Dermis blood vessel endothelial cell (primary cell): ENCODE results near the gene CHMP5. TPM values are rescaled to one million over a fixed set of nuclear protein-coding genes. Genes with fewer than 3 reads are reported as not detected.

Experiments used
- DNase-seq: peaks from one replicate; pipeline ENCODE4 v3.0.0; 2010
- total RNA-seq: library from RNA; depleted of rRNA; stranded (reverse); fragments of >200 nt; gene quantifications from 2 replicates; pipeline ENCODE4 v1.2.3, GENCODE V29; 2014

The CHMP5 gene
- total RNA-seq, 1 donor from 2014 or later: 116 TPM

DNA sequence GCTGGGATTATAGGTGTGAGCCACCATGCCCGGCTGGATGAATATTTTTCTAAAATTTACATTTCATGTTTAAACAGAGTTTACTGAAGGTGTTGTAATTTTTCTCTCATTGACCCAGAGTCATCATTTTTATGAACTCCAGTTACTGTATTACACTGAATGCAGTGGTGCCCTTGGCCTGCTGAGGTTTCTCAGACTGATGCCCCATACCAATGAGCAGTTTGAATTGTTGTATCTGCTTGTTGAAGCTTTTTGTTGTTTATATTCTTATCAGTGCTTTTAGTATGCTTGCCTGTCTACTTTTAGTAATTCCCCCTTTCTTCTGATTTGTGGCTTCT lies 55.4 kb downstream of the CHMP5 start:
- DNase-seq: no peak

DNA sequence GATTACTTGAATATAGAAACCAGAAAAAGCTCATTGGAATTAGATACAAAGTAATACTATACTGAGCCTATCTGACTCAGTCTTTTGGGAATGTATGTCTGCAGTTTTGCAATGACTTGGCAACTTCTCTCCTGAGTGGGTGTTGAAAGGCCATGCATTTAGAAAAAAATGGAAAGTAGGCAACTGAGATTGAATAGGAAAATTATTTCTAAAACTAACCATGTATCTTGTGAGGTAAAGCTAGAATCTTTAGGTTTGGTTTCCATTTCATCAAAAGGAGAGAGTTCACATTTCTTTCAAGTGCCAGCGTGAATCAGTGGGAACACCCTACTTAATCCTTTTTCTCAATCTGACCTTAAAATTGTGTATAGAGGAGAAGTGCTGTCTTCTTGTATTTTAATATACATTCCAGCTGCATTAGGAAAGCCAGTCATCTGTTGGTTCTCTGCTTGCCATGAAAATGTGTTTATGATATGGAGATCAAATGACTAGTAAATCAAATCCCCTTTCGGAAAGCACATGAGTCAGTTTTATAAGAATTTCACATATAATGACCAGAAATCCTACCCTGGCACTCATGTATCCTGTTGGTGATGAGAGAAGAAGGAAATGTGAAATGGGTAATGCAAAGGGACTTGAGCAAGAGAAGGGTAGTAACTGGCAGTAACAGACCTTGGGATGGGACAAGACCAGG lies 55.9 kb downstream of the CHMP5 start:
- DNase-seq: peak; percentile 76

DNA sequence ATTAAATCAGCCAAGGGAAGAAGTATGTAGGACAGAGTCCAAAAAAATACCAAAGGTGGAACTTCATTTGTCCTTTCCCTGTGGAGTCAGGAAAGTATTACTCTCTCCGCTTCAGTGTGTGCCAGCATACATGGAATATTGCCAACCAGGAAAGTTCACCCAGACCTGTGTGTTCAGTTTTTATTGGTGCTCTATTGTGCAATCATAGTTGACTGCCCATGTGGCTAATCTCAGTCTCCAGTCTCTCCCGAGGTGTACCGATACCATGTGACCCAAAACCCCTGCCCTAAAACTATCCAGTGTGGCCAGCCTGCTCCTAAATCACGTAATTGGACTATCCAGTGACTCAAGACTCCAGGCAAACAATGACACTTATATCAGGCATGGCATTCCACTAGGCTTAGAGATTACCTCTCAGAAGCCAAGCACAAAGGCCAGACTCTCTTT lies 64.3 kb downstream of the CHMP5 start:
- peak; percentile 88 for DNase-seq

DNA sequence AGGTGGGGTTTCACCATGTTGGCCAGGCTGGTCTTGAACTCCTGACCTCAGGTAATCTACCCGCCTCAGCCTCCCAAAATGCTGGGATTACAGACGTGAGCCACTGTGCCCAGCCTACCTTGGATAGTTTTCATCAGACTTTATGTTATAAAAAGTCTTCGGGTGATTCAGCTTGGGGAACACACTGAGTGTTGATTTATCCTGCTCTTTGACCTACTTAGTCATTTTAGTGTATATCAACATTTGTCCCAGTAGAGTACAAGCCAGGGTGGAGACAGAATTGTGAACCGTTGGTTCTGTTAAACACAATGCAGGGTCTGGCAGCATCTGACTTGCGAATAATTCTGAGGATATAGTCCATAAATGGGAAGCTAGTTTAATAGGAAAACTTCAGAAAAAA lies 65.1 kb downstream of the CHMP5 start:
- peak; percentile 69 for DNase-seq

DNA sequence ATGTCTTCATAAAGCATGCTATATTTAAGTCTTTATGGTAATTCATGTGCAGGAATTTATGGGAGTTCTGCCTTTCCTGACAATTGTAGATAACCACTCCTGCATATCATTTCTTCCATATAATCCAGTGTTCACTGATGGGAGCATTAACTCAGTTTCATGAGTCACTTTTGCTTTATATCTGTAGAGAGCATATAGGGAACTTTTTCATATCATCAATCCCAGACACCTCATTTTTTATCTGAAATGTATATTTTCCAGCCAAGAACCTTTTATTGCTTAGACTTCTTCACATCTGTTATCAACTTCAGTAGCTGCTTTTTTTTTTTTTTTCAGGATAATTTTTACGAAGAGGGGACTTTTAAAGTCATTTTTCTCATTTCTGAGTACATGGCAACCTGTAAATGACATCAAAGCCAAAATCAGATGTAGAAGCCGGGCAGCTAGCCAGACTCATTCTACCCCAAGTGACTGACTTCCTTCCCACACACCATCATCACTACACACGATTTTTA lies 66.6 kb downstream of the CHMP5 start:
- DNase-seq: peak; percentile 87

Other genes with a start within 250 kb of the CHMP5 start
- 134 and 149 TPM in 2 replicates for gene DNAJA1, start 239.8 kb upstream of the CHMP5 start, total RNA-seq
- gene SMU1, start 188.4 kb upstream of the CHMP5 start, total RNA-seq: 34.5 and 37.8 TPM in 2 replicates
- gene B4GALT1, start 97.7 kb upstream of the CHMP5 start, total RNA-seq: 14.1 and 35.7 TPM in 2 replicates
- gene SPINK4, start 24.9 kb upstream of the CHMP5 start, total RNA-seq: not detected in 2 replicates
- 39.7 and 48.3 TPM in 2 replicates for gene BAG1, start 341 bp upstream of the CHMP5 start, total RNA-seq
- 14.5 and 17.7 TPM in 2 replicates for gene NFX1, start 25.5 kb downstream of the CHMP5 start, total RNA-seq
- not detected in 2 replicates for gene AQP7, start 137.5 kb downstream of the CHMP5 start, total RNA-seq
- gene AQP3, start 182.5 kb downstream of the CHMP5 start, total RNA-seq: under 0.01 and 0.51 TPM in 2 replicates
- 15.5 and 30.2 TPM in 2 replicates for gene NOL6, start 208.9 kb downstream of the CHMP5 start, total RNA-seq